Lower leg skin (tissue), 3 donors: ENCODE measurements around the gene GAST.

Source experiments
- CTCF ChIP-seq, 3 donors: fragments of 450-650 bp; IDR thresholded peaks; one replicate each; pipeline ENCODE4 v1.5.1; 2016; ENCODE audit warnings: antibody characterized with exemption in 3 of 3, mild to moderate bottlenecking in 3 of 3, moderate library complexity in 2 of 3
- POLR2A ChIP-seq, 2 donors: fragments of 450-650 bp; IDR thresholded peaks; one replicate each; pipeline ENCODE4 v1.6.1; 2016 to 2017; ENCODE audit warnings: antibody characterized with exemption in 2 of 2, mild to moderate bottlenecking in 1 of 2, moderate library complexity in 1 of 2

- TF ChIP-seq CTCF (IDR thresholded peaks at IDR 0.05) (no peak), POLR2A (IDR thresholded peaks at IDR 0.05) (no peak)
Measured at GRCh38 chr17:41736983-41737679, 25.0 kb downstream of the GAST start.
